Uterus (tissue), 2 donors: Measurements from ENCODE around the gene MS4A1.

Experiments
- CTCF ChIP-seq, 4 experiments: fragments of 200-600 bp in 2 of 4; fragments of 450-650 bp in 2 of 4; sonication (generic) in 2 of 4; IDR thresholded peaks; one replicate each; pipeline ENCODE4 v1.5.1; 2016 to 2019; ENCODE audit warnings: antibody characterized with exemption in 4 of 4, mild to moderate bottlenecking in 2 of 4, moderate library complexity in 1 of 4
- POLR2A ChIP-seq, 2 donors: fragments of 450-650 bp; IDR thresholded peaks; one replicate each; pipeline ENCODE4 v1.6.1; 2016; ENCODE audit warnings: antibody characterized with exemption in 2 of 2, mild to moderate bottlenecking in 1 of 2, moderate library complexity in 1 of 2

- TF ChIP-seq CTCF (IDR thresholded peaks at IDR 0.05) (no peak), POLR2A (IDR thresholded peaks at IDR 0.05) (no peak)
Measured at GRCh38 chr11:60454212-60454611, 1.4 kb upstream of the MS4A1 start.
